HG03196 (cell line): ENCODE data around the gene OR2AG2.
"Not testable (repeated sequence)": the region's sequence is repeated elsewhere in the genome, so short reads cannot be mapped to it uniquely, and the experiment has no call there.

ENCODE experiments used
- ATAC-seq: cut with Tn5 transposase; IDR thresholded peaks from one replicate; pipeline ENCODE4 v1.9.1; 2021; ENCODE audit not compliant: unreplicated experiment

Gene OR2AG2, protein sequence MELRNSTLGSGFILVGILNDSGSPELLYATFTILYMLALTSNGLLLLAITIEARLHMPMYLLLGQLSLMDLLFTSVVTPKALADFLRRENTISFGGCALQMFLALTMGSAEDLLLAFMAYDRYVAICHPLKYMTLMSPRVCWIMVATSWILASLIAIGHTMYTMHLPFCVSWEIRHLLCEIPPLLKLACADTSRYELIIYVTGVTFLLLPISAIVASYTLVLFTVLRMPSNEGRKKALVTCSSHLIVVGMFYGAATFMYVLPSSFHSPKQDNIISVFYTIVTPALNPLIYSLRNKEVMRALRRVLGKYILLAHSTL

DNA sequence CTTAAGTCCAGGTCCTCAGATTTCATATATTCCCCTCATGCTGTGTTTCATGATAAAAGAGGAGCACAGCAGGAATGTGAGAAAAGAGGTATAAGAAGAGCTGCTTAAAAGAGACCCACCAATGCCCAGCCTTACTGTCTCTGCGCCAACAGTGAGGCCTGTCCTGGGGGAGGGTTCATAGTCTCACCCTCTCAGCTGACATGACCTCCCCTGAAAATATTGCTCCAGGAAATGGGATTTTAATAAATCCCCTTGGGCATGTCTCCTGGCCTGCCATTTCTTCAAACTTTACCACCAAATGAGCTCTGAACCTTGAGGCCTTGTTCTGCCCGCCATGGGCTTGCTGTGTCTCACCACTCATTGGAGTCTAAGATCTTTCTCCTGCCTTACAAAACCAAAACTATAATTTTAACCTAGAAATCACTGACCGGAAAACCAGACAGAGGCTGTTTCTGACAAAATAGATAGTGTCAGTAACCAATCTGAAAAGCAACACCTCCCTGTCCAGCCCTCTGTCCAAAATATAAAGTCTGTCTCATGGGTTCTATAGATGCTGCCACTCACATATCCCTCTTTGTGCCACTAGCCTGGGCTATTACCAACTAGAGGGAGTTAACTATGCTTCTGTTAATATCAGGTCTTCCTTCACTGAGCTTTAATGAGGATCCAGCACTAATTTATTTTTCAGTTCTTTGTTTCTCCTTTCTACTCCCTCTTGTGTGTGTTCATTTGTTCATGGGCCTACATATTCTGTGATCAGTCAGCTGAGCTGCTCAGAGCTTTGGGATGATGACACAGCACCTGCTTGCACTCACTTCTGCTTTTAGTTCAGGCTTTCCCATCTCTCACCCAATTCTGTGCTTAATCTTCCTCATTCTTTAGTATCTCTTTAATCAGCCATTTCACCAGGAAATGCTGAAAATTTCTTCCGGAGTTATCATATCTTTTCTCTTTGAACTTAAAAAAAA is at the start of gene OR2AG2:
OR2AG2 (minus strand) TSS at position 51 of the 968 bp plus-strand sequence. CDS start 3,019 bp downstream, outside the sequence.
- ATAC-seq: peak; percentile 82

DNA sequence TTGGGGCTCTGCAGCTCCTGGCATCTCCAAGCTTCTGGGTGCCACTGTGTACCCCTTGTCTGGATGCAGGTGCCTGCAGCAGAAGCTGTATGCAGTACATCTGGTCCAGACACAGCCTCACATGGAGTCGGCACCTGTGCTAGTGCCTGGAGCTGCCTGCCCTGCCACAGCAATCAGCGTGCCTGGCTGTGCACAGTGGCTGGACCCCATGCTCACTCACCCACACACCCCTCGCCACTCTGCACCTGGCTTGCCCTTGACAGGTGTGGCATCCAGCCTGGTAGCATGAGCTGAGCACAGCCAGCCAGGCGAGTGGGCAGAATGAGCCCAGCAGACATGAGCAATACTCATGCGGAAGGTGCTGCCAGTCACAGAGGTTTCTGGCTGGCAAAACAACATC is 47.2 kb upstream of the OR2AG2 start:
- no peak for ATAC-seq

DNA sequence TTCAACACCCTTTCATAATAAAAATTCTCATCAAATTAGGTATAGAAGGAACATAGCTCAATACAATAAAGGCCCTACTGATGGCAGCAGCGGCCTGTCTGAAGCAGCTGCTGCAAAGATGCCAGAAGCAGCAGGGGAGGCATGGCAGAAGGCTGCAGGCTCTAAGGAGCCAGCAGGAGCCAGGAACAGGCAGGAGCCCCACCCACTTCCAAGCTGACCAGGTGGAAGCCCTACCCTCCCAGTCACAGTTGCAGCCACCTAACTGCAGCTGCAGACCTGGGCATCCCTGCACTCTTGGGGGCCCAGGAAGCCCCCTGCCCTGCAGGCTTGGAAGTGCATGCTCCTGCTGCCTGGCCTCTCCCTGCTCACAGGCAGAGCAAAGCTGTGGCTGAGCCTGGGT is 45.9 kb upstream of the OR2AG2 start:
- no peak for ATAC-seq

DNA sequence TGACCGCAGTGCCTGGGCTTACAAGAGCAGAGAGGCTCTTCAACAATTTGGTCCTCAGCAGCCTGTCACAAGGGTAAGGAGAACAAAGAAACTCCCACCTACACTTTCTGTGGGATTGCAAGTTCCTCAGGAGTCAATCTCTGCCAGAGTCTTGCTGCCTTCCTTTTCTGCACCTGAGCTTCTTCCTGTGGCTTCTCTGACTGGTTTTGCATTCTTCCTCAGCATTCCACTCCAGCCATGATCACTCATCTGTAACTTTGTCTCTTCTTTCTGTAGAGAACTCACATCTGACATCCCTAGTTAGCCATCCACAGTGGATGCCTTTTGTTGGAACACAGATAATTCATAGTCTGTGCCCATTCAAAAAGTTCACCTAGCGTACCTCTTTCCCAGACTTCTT is 41.9 kb upstream of the OR2AG2 start:
- no peak for ATAC-seq

DNA sequence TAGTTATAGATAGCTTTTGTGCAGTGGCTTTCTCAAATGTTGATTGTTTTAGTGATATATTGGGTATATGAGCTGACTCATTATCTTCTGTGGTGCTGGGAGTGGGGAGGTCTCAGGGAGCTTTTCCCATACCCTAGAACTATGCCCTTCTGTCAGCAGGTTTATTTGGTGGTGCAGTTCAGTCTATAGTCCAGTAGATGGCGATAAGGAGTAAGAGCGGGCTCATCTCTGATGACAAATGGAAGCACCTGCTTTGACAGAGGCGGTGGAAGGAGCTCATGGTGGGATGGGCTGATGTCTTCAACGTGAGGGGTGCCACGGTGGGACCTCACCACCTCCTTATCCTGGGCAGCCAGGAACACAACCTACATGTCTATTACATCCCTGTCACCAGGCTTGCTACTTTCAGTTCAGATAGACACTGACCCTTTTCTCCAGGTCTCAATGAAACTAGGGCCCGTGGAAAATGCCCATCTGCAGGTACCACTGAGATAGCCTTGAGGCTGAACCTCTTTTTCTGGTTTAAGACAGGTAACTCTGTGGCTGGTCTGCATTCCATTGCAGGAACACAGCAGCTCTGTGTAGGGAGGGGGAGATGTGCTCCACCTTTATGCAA is 40.7 kb upstream of the OR2AG2 start:
- peak; percentile 84 for ATAC-seq

DNA sequence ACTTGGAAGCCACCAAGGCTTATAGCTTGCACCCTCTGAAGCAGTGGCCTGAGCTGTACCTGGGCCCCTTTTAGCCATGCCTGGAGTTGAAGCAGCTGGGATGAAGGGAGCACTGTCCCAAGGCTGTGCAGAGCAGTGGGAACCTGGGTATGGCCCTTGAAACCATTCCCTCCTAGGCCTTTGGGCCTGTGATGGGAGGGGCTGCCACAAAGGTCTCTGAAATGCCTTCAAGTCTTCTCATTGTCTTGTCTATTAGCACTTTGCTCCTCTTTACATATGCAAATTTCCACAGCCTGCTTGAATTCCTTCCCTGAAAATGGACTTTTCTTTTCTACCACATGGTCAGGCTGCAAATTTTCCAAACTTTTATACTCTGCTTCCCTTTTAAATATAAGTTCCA is 29.3 kb upstream of the OR2AG2 start:
- ATAC-seq: not testable (repeated sequence)

DNA sequence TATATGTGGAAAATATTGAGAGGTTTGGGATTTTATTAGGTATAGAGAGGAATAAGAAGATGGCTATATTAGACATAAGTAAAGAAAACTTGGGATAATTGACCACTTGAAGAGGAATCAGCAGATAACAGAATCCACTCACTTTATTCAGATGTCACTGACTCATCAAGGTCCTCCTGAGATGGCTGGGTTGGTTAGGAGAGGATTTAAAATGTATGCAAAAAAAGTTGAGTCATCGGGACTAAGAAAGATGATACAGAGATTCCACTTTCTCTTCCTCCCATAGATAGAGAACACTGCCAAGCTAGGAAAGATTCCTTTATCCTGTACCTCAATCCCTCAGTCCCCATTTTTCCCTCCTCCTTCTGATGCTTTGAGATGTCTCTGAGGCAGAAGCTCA is 27.6 kb upstream of the OR2AG2 start, which contains the start of gene OR6A2:
OR6A2 (minus strand) TSS at position 288 of the 400 bp plus-strand sequence. CDS start 3,981 bp downstream, outside the sequence.
- no peak for ATAC-seq

DNA sequence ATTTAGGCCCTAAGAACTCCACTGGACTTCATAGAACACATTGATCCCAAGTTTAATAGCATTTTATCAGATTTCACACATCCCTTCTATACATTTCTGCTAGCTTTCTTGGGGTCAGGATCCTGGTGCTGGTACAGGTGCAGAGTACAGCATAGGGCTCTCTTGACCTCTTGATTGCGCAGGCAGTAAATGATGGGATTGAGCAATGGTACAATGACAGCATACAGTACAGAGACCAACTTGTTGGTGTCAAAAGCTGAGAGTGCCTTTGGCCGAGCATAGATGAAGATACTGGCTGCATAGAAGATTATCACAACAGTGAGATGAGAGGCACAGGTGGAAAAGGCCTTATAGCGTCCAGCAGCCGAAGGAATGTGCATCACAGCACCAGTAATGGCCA is 22.9 kb upstream of the OR2AG2 start:
- no peak for ATAC-seq

DNA sequence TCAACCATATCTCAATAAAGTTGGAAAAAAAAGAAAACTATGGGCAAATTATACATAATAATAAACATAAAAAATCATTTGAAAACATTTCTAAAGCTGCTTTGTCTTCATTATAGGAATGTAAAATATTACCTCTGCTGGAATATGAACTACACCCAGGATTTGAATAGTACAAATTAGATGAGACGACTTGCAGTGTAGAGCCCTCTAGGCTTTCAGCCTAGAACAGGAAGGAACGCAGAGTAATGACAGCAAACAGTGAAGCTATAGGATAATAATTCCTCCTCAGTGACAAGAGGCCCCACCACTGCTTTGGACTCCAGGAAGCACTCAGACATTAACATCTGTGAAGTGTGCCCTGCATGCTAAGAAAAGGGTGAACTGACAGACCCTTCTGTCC is 18.8 kb upstream of the OR2AG2 start:
- no peak for ATAC-seq

DNA sequence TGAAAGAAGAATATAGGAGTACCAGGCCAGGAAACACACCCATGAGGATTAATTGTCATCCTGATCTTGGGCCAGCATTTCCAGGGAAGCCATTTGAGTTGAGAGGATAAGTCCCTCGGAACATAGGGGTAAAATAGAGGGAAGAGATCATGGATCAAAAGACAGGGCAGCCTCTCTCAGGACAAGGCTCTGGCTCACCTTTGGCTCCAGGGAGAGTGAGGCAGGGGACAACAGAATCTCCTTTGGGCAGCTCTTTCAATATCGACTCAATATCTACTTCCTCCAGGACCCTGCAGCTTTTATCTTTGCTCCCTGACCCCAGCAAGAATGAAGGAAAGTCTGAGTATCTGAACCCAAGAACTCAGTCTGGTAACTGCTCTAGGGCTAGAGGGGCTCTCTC is 10.9 kb upstream of the OR2AG2 start, which contains the start of gene OR2AG1:
OR2AG1 (plus strand) TSS at position 301 of the 400 bp plus-strand sequence. CDS start 2,018 bp downstream, outside the sequence.
- ATAC-seq: no peak

DNA sequence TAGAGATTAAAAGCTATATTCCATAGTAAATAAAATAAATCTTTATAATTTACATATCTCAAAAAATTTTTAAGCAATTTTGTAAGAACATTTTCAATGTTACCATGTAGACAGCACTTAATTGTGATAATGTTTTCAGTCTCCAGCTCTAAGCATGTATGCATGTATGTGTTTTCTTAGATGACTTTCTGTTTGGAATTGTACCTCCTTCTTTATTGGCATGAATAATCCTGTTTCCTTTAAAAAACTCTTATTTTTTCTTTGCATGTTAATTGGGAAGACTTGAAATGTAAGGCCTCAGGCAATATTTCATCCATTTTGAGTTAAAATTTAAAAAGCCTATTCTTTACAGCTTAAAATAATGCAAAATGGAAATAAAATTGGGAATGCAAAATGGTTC is 9.1 kb upstream of the OR2AG2 start:
- ATAC-seq: no peak

DNA sequence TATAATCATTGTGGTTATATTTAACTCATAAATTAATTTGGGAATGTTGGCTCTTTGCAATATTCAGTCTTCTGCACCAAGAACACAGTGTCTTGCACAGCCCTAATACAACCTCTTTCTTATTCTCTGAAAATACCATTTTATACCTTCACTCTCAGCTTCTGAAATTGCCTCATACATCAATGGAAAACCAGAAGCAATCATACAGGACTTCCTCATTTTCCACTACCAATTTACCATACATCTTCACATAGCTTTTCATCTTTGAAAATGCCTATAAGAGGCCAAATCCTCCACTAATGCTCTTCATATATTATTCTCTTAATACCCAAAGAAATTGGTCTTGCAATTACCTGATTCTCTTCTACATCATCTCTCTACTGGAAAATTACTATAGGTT is 6.7 kb upstream of the OR2AG2 start:
- ATAC-seq: no peak

DNA sequence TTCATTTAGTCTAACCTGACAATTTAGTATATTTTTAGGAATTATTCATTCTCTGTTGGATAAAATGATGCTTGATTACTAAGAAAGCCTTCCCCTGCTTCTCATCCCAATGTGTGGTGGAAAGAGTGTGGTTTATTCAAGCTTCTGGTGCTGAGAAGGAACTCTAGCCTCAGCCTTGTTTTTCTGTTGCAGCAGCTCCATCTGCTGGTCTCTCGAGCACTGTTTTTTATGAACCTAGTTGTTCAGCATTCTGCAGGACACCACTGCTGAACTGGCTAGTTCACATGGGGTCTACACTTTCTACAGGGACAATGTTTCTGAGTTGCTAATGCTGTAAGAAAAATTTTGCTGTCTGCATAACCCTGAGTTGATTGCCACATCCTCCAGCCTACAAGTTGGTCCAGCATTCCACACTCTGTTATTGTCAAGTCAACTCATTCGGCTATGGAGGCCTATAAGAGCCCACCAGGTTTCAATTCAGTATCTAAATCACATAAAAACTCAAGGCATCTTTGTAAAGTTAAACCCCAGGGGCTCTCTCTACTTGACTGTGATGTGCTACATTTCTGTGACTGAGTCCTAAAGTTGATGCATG is 14.3 kb downstream of the OR2AG2 start:
- peak; percentile 76 for ATAC-seq

DNA sequence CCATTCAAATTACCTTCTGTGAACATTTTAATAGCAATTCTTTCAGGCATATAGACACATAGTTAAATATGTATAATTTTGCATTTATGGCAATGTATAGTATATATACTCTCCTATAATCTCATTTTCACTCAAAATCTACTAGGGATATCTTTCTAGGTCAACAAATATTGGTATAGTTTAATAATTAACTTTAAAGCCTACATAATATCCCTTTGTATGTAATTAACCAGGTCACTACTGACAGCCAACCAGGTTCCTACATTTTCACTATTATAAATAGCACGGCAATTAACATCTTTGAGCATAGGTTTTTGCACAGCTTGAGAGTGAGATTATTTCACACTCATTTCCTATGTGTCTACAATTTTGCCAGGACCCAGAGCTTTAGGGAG is 15.8 kb downstream of the OR2AG2 start:
- ATAC-seq: no peak

DNA sequence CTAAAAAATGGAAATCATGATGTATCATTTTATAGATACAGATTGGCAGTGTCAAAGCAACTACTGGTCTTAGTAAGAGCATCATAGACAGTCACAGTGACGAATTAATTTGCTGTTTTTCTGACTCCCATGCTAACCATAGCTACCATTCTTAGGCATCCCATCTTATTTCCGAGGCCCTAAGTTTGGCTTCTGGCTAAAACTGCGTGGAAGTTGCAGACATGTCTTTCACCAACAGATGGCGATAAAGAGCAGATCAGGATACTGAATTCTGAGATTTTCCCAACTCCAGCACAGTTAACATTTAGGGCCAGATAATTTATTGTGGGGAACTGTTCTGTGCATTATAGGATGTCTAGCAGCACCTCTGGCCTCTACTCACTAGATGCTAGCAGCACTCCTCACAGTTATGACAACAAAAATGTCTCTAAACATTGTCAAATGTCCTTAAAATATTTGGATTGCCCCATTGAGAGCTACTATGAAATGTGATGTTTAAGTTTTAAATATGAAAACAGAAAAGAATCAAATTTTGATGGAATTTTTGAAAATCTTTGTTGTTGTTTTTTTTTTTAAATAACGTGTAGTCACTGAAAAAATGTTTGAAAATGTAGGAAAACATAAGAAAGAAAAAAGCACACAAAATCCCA is 16.3 kb downstream of the OR2AG2 start:
- ATAC-seq: no peak

DNA sequence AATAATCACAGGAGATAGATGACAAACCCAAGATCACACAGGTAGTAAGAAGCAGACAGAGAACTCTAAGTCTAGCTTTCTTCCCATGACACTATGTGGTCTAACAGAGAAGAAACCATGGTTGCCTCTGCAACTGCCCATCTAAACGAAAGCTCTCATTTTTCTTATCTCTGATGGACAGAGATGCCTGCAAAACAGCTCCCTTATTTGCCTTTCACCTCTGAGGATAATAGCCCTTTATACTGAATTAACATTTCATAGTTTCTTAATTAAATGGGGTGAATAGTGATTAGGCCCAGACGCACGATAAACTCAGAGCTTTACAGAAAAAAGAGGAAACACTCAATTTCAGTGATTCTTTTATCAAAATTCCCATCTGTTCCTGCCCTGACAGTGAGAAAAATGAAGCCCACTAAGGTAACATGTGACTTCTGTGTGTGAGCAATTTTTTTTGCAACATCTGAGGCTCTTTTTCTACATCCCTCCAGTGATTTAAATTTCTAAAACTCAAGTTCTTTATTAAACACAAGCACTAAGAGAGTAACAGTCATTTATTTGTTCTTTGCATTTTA is 24.6 kb downstream of the OR2AG2 start:
- ATAC-seq: no peak

DNA sequence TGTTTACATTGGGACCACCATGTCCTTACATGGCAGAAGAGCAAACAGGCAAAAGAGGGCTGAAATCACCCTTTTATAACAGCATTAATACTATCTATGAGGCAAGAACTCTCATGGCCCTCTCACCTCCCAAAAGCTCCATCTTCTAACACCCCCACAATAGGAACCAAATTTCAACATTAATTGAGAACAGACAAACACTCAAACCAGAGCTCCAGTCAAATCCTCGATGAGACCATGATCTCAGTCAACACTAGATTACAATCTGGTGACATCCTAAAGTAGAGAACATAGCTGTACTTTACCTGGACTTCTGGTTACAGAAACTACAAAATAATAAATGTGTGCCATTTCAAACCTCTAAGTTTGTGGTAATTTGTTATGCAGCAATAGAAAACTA is 25.1 kb downstream of the OR2AG2 start:
- ATAC-seq: peak; percentile 8

DNA sequence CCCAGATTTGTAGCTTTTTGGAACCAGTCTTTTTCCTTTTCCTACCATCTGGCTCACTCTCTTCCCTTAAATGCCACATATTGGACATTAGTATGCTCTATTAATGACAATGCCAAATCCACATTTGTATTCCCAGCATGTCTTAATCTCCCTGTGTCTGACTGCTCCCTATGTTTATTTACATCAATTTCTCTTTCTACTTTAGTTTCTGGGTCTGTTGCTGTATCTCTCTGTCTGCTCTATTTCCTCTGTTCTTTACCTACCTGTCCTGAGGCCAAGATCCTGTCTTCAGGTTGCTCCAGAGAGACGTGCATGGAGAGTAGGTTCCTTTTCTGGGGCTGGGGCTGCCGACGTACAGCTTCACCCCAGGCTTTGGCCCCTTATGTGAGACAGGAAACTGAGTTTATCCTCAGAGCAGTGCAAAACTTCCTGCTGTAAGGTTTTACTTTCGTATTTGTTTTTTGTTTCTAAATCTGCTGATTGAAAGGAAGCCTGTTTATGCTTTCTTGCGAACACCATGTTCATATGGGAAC is 25.6 kb downstream of the OR2AG2 start:
- peak; percentile 84 for ATAC-seq

DNA sequence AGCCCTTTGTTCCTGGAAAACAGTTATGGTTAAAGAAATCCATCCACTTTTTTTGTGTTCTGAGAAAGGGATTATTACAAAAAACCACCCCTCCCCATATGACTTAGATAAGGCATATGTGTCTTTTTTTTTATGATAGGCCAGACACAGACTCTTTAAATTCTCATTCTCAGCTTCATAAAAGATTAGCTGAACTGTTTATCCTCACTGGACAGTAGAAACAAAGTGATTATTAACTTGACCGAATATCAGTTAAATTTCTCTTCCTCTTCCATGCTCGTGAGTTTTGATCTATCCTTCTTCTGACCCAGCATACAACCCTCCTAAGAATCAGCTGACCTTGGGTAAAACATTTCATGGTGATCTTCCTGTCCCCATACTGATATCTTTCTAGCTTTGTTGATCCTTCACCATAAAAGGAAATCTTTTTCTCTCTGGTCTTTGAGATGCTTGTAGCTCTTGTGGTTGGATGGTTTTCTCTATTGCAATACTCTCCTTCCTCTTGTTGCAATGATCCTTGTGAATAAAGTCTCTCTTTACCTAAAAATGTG is 26.2 kb downstream of the OR2AG2 start:
- peak; percentile 62 for ATAC-seq

DNA sequence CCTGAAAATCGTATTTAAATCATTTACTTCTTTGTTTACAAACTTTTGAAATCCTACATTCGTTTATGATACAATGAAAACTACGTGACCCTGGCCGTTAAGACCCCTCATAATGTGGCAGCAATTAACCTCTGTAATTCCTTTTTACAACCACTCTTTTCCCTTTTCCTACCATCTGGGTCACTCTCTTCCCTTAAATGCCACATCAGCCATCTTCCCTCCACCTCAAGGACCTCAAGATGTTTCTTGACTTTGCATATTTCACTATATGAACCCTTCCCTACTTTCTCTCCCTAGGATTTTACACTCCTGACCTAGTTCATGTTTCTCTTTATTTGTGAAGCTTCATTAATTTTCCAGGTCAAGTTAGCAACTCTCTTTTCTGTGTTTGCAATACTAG is 26.8 kb downstream of the OR2AG2 start:
- no peak for ATAC-seq
